Subcutaneous adipose tissue (tissue), 4 donors: Measurements from ENCODE around the gene ARMCX1. TPM values are rescaled to one million over a fixed set of nuclear protein-coding genes. Genes with fewer than 3 reads are reported as not detected.

ENCODE experiments used
- CTCF ChIP-seq: fragments of 450-650 bp; IDR thresholded peaks from one replicate; pipeline ENCODE4 v1.5.1; 2016; ENCODE audit warnings: low read depth, mild to moderate bottlenecking, control low read depth, antibody characterized with exemption, moderate library complexity
- total RNA-seq, 4 donors: library from RNA; depleted of rRNA; stranded (reverse); fragments of >200 nt; gene quantifications; one replicate each; pipeline ENCODE4 v1.1.0, GENCODE V29; 2016

Gene ARMCX1
- total RNA-seq, result 10 to 100 TPM; 23.2 to 45.6 (median 36.6) TPM

- no peak for TF ChIP-seq CTCF
Measured at GRCh38 chrX:101550362-101550750, at the start of gene ARMCX1. ARMCX1 (plus strand) TSS chrX:101550547; CDS start chrX:101552931, 2,384 bp downstream.

- no peak for TF ChIP-seq CTCF
Measured at GRCh38 chrX:101507372-101507771, 43.0 kb upstream of the ARMCX1 start.

- no peak for TF ChIP-seq CTCF
Measured at GRCh38 chrX:101507986-101508385, 42.4 kb upstream of the ARMCX1 start.

GRCh38 chrX:101530944-101531343, 19.4 kb upstream of the ARMCX1 start:
- no peak for TF ChIP-seq CTCF

GRCh38 chrX:101539116-101539515, 11.2 kb upstream of the ARMCX1 start:
- TF ChIP-seq CTCF, result no peak

GRCh38 chrX:101550751-101551379, 518 bp downstream of the ARMCX1 start:
- no peak for TF ChIP-seq CTCF

- no peak for TF ChIP-seq CTCF
Measured at GRCh38 chrX:101551380-101551767, 1.0 kb downstream of the ARMCX1 start.
